MV-4-11 (cell line): ENCODE data around the gene TFEB.

ENCODE experiments used
- DNase-seq: peaks from one replicate; lab custom pipeline; 2025; lab: John Stamatoyannopoulos, UW

Gene TFEB

DNA sequence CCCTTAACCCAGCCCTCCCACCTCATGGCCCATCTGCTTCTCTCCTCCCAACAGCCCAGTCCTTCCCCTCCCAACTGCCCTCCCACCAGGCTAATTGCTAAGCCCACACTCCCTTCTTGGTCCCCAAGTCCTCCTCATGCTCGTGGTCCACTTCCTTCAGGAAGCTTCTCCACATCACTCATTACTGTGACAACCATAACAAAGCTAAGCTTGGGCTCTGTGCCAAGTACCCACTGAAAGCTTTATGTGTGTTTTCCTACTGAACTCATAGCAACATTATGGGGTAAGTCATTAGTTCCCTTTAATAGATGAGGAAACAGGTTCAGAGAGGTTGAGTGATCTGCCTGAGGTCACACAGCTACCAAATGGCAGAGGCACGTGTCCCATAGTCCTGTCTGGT lies 28.1 kb upstream of the TFEB start:
- DNase-seq, result no peak

DNA sequence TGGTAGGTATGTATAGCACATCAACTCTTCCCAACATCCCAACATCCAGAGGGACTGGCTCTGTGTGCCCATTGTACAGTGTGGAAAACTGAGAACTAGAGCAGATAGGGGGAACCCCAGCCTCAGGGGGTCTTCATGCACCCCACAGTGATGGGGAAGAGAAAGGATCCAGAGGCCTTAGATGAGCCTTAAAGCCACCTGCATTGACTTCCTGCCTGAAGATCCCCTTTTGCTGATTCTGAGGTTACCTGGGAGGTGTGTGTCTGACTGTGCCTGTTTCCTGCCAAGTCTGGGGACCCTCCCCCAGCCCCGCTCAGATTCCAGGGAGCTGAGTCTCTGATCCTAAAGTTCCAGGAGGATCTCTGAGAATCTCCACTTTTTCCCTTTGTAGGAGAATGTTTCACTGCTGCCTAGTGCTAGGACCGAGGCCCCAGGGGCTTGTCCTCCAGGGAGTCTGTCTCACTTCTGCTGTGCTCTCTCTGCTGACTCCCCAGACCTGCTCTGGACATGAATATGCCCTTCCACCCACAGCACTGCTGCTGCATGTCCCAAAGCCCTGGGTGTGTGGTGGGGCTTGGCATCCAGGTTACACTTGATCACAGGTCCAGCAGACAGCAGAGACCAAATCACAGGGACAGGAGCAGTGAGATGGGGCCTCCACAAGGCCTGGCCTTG lies 24.6 kb upstream of the TFEB start:
- DNase-seq, result no peak

DNA sequence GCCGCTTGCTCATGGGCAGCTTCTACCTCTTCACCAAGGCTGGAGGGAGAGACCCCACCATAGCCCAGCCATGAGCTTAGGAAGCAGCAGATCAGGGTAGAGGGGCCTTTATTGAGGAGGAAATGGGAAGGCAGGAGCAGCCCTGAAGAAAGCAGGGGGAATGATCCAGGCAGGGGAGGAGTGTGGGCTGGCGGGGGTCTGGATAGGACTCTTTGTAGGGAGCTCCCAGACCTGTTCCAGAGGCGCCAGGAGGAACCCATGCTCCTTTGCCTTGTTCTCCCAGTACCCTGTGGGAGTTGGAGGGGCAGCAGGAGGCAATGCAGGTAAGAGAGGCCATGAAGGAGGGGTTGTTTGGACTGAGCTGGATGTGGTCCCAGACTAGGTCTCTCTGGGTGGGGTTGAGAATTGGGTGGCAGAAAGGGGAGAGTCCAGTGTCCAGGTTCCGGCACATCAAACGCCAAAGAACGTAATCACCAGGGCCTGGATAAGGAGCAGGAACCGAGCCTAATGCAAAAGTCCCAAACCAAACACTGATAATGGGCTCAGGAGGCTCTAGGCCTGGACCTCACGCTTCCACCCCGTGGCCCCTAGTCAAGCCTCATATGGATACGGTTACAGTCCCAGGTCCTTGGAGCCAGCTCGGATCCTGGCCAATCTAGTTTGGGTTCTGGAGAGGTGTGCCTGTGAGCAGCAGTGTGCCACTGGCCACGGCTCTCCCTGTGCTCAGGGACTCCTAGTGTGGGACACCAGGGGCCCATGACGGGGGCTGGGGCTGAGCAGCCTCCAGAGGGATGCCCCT lies 23.9 kb upstream of the TFEB start:
- DNase-seq, result no peak

DNA sequence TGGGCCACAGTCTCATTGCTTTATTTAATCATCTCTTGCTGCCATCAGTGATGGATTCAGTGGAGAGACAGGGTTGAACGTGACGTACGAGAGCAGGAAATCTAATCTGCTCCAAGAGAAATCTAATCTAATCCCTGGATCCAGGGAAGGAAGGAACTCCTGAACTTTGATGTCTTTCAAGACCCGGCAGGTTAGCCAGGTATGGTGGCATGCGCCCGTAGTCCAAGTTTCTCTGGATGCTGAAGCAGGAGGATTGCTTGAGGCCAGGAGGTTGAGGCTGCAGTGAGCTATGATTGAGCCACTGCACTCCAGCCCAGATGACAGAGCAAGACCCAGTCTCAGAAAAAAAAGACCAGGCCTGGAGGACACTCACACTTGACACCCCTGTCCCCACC lies 23.2 kb upstream of the TFEB start:
- no peak for DNase-seq

DNA sequence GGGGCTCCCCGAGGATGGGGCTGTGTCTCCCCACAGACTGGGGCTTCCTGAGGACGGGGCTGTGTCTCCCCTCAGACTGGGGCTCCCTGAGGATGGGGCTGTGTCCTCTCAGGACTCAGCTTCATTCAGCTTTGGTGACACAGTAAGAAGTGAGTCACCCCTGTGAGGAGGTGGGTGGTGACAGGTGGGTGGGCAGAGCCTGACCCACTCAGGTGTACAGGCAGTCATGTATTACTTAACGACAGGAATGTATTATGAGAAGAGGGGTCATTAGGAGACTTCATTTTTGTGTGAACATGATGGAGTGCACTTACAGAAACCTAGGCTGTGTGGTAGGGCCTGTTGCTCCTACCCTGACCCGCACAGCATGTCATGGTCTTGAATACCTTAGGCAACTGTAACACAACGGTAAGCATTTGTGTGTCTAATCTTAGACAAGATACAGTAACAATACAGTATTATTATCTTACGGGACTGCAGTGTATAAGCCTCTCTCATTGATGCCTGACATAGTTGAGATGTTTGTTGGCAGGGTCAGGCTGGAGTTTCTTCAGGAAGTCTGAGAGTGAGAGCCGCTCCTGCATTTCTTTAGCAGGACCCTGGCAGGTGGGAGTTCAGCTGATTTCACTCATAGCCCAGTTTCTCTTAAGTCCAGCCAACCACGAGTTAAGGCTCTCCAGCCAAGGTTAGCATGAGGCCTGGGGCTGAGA lies 22.7 kb upstream of the TFEB start:
- DNase-seq, result no peak

DNA sequence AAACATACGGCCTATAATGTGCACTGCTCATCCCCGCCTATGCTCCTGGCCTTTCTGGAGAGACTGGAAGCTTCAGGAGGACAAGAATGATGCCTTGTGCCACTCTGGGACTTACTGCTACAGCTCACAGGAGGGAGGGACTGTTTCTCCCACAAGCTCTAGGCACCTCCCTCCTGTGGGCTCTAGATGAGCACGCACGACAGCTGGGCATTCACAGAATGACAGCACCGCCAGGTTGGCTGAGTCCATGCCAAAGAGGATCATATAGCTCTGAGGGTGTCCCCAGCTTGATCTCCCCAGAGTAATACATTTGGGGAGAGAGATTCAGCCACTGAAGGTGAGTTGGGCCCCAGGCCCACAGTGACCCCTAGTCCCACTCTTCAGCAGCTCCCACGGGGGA lies 21.9 kb upstream of the TFEB start:
- DNase-seq, result no peak

DNA sequence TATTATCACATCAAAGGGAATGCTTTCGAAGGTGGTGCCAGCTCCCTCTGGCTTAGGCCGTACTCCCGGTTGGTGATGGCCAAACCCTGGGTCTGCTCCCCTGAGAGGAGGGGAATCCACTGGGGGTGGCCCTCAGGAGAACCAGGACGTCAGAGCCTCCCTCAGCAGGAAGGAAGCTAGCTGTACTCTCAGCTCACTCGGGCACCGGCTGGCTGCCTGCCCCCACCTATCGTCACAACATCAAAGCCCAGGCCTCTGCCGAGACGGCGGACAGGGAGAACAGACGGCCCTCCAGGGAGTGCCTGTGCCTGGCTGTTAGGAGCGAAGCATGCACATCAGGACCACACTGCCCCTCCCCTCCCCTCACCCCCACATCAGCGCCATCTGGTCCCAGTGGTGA lies 20.9 kb upstream of the TFEB start:
- no peak for DNase-seq

DNA sequence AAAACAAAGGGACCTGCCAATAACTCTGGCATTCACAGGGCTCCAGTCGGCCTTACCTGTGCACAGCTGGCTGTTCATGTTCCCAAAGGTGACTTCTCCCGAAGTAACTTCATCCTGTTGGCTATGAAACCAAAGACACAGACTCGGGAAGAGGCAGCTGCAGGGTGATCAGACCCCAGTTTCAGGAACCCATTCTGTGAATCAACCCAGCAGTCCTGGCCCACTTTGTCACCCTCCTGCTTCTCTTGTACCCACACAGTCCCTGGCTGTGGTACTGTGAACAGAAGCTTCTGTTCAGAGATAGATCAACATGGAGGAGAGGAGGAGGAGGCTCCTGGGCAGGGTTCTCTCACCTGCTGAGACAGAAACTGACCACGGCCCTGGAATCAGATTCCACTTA lies 20.5 kb upstream of the TFEB start:
- DNase-seq, result no peak

DNA sequence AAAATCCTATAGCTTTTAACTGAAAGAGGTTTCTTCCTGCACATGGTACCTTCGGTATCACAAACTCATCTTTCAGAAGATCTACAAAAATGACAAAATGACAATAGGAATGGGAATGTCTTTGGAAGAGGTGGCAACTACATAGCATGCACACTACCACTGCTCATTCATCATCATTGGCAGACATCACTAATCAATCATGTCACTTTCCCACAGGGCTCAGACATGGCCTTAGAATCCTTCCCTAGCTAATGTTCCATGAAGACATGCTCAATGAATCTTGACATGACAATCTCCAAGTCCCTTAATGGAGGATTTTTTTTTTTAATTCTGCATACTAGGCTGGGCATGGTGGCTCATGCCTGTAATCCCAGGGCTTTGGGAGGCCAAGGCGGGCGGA lies 15.0 kb upstream of the TFEB start:
- DNase-seq, result no peak

DNA sequence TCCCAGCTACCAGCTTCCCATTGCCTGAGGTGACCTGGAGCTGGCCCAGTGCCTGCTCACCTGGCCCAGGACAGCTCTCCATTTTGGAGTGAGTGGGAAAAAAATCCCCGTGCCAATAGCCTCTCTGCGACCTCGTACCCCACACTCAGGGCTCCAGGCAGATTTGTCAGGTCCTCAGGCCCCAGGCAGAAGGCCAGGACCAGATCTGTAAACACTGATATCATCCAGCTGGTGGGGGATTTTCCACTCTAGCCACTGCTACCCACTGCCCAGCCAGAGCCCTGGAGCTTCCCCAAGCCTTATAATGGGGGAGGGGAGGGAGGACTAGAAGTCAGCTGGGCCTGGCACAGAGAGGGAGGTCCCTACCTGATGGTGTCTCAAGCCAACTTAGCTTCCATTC lies 13.1 kb upstream of the TFEB start:
- no peak for DNase-seq

DNA sequence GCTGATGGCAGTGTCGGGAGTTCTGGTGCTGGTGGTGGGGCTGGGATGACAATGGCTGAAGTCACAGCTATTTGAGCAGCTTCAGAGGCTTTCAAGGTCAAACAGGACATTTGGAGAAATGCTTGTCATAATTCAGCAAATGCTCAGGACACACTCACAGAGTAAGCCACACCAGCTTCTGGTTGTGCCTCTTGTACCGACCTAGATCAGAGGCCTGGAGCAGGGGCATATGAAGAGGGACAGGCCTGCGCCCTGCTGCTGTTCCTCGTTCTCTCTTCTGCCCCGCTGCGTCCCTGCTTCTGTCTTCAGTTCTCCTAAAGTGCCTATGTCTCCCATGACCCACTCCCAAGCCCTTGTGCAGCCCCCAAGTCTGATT lies 12.7 kb upstream of the TFEB start:
- no peak for DNase-seq

DNA sequence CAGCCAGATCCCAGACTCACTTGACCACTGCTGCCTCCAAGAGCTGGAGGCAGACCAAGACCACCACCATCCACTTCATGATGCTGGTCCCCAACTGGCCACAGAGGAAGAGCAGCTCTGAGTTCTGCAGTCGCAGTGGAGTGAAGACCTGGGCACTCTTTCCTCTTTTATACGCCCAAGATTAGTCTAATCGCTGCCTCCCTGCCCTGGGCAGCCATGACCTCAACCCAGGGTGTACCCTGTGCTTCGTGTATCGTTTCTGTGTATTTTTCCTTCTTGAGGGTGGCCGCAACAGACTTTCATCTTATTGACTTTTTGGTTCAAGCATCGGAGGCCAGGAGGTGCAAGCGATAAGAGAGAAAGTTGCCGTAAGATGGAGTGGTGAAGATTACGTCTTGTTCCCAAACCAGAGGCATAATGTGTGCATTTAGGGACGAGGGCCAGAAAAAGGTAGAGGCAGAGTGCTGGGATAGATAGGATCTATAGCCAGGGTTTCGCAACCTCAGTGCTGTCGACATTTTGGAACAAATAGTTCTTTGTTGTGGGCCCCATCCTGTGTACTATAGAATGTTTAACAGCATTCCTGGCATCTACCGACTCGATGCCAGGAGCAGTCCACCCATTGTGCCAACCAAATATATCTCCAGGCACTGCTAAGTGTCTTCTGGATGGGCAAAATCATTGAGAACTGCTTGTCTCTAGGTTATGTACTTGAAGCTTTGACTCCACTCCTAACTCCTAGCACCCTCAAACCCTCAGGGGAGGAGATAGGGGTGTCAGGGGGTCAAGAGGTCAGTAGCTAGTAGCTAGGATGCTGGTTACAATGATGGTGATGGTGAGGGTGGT lies 12.1 kb upstream of the TFEB start, which contains the start of gene PGC:
Gene PGC (minus strand): TSS at position 142 of the 846 bp plus-strand sequence. CDS start 63 bp downstream, at position 79.
- DNase-seq, result no peak

DNA sequence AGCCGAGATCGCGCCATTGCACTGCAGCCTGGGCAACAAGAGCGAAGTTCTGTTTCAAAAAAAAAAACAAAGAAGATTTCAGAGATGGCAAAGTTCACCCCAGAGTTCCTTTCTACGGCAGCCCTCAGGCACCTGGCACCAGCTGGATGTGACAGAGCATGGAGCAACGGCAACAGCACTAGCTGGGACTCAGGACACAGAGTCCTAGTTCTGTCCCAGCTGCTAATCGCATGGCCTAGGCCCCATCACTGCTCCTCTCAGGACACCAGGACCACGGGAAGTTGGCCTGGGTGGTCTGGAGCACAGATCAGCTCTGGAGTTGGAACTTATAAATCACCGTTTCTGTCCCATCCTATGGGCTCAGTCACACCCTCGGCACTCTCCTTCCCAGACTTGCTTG lies 10.7 kb upstream of the TFEB start:
- DNase-seq, result no peak

DNA sequence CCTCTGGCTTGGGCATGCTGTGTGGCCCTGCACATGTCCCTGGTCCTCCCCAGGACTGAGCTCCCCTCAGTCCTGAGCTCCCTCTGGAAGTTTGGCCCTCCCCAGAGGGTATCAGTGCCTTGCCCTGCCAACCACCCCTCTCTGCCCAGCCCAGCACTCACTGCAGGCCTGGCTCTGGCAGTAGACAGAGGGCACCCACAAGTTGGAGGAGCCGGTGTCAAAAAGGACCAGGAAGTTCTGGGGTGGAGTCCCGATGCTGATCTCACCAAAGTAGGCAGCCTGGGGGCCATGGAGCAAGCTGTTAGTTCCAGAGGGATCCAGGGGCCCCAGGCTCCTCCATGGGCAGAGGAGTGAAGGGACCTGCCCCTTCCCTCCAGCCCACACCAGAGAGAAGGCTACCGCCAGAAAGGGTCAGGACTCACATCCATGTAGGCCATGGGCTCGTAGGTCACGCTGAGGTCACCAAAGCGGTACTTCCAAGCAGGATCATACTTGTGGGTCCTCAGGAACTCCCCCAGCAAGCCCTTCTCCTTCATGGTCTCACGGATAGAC lies 8.9 kb upstream of the TFEB start:
- DNase-seq, result no peak

DNA sequence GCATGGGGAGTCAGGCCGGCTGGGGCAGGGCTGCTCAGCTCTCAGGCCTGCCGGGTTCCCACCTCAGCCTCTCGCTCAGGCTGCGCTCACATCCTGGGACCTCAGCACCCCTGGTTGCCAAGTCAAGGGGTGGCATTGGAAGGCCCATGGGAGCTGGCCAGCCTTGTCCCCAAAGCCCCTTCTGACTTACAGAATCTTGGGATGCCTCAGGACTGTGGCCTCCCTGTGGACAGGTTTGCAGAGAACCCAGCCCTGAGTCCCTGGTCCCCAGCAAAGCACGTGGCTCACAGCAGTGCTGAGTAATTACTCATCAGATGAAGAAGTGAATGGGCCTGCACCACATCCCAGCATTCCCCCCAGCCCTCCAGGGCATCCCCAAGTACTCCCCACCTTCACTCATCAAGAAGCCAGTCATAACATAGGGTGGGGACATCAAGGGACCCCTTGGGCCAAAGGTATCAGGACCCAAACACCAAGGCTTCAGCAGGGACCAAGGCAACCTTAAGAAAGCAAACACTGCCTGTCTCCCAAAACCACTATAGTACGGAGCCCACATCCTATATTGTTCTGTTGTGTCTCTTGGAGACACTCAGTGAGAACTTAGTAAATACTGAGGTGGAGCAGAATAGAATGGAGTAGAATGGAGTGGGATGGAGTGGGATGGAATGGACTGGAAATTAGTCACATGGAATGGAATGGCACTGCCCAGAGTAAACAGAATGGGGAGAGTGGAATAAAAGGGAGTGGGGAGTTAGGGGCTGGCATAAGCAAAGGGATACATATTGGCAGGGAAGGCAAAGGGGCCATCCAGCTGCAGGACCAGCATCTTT lies 8.2 kb upstream of the TFEB start:
- DNase-seq, result no peak

DNA sequence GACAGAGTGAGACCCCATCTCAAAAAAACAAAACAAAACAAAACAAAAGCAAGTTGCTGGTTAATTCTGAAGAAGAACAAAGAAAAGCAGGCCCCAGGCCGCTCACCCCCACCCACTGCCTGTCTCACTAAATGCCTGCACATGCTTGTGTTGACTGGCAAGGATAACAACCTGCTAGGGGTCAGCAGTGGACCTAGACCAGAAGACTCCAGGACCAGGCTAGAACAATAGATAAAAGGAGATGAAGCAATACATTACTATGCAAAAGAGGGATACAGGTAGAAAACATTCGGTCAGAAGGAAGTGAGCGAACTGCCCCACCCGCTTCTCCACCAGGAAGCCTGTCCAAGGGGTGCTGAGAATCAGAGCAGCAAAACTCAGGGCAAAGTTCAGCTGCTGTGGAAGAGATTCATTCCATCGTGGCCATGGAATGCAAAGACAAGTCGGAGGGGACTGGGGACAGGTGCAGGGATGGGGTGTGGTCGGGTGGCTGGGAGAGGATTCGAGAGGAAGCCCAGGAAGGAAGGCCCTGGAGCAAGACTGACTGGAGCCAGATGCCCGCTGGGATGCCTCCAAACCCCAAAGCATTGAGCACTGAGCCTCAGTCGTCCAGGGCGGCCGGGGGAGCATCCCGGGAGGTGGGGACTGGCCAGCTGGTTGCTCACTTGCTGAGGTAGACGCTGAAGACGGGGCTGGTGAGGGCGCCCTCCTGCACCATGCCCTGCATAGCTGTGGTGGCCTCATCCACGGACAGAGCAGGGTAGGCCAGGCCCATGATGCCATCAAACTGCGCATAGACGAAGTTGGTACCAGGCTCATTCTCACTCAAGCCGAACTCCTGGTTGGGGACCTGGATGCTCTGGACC lies 6.5 kb upstream of the TFEB start:
- no peak for DNase-seq

DNA sequence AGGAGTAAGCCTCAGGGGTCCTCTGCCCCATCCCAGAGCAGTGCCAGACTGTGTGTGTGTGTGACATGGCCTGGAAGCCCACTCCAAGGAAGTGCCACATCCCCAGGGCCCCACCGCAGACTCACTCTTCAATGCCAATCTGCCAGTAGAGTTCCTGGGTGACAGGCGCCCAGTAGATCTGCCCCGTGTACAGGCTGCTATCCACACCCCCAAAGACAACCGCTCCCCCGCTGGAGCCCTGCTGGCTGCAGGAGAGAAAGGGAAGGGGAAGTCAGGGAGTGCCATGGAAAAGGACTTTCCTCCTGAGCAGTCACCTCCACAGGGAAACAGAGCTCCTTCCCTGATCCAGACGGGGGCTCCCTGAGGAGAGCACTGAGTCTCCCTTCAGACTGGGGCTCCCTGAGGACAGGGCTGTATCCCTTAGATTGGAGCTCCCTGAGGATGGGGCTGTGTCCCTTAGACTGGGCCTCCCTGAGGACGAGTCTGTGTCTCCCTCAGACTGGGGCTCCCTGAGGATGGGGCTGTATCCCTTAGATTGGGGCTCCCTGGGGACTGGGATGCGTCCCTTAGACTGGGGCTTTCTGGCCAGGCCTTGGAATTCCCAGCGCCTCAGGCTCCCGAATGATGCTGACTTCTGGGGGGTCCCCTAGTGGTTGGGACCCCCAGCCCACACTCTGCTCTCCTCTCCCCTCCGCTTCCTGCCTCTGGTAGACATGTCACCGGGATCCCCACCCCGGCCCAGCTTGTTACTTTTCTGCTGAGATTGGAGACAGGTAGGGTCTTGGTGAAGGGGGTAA lies 5.2 kb upstream of the TFEB start:
- DNase-seq, result no peak

DNA sequence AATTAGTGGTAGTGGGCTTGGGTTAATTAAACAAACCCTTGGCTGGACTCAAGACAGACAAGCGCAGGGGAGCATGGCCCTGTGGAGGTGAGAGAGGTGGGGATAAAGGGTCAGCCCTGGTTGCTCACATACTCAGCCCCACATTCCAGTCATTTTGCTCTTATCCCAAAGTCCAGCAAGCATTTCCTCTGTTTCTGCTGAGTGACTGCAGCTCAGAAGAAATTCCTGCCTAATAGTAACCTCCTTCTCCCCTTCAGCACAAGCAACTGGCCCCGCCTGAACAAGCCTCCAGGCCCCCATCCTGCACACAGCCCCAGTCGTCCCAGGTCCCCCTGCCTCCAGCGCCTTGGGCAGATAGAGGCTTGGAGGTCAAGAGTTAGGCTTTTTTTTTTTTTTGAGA lies 3.6 kb upstream of the TFEB start:
- no peak for DNase-seq

DNA sequence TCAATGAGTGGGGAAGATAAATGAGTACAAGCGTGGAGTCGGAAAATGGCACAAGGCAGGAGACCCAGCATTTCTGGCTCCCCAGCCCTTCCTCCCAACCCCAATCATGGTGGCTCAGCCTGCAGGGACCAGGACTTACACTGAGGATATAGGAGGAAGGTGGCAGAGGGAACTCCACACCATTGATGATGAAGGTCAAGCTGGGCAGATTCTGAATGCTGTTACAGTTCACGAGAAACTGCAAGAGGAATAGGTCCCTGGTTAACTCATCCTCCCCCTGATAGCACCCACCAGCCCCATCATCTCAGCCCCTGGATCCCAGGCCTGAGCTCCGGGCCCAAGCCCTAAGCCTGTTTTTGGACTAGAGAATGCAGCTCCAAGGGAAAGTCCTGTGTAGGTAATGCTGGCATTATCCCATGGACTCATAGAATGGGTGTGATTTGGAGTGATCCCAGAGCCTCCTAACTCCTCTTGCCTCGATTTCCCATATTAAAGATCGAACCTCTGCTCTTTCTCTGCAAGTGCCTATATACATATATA lies 2.3 kb upstream of the TFEB start:
- no peak for DNase-seq
